AG08395 (cell line): ENCODE data around the gene BET1.

ENCODE experiments used
- DNase-seq: peaks from one replicate; pipeline ENCODE4 v3.0.0; 2012; ENCODE audit warnings: mixed read lengths, low spot score

The BET1 gene

GRCh38 chr7:93958216-93958615 lies 45.9 kb downstream of the BET1 start:
- no peak for DNase-seq

- no peak for DNase-seq
These were observed 46.4 kb downstream of the BET1 start for GRCh38 chr7:93957767-93958166.

- no peak for DNase-seq
These were observed 48.9 kb downstream of the BET1 start for GRCh38 chr7:93955304-93955703.

- DNase-seq: peak; percentile 84
These were observed 54.7 kb downstream of the BET1 start for GRCh38 chr7:93949423-93949822.

GRCh38 chr7:93948873-93949272 lies 55.3 kb downstream of the BET1 start:
- DNase-seq: no peak

- peak; percentile 45 for DNase-seq
These were observed 56.0 kb downstream of the BET1 start for GRCh38 chr7:93948106-93948505.

GRCh38 chr7:93945756-93946535 lies 58.2 kb downstream of the BET1 start:
- no peak for DNase-seq

- no peak for DNase-seq
These were observed 59.1 kb downstream of the BET1 start for GRCh38 chr7:93945083-93945482.

- no peak for DNase-seq
These were observed 59.5 kb downstream of the BET1 start for GRCh38 chr7:93944673-93945072.

- no peak for DNase-seq
These were observed 60.2 kb downstream of the BET1 start for GRCh38 chr7:93943816-93944540.
